B cell (primary cell): ENCODE results near the gene SH3RF3. TPM values are rescaled to one million over a fixed set of nuclear protein-coding genes. Genes with fewer than 3 reads are reported as not detected.

Experiments used
- ATAC-seq: fragments of 200-7000 bp; cut with Tn5 transposase; one replicate; pipeline ENCODE4 v1.10.0; 2021; ENCODE audit warnings: low read depth, mild to moderate bottlenecking, moderate number of reproducible peaks, moderate library complexity
- CTCF ChIA-PET: fragments of 350-600 bp; sonication (Branson Sonifier 250); formaldehyde crosslinking; loops from one replicate; lab custom pipeline; 2021; ENCODE audit warnings: antibody characterized with exemption, inconsistent platforms; lab: Charles Lee
- POLR2A ChIA-PET: fragments of 350-600 bp; sonication (Branson Sonifier 250); formaldehyde crosslinking; loops from one replicate; lab custom pipeline; 2021; ENCODE audit warnings: antibody characterized with exemption; lab: Charles Lee
- DNase-seq: peaks from one replicate; pipeline ENCODE4 v3.0.0; 2013
- H2AFZ ChIP-seq: 2 replicates; pipeline ENCODE4 v1.6.1; 2012; ENCODE audit warnings: mild to moderate bottlenecking, low read depth, low read length; ENCODE audit not compliant: insufficient read depth, poor library complexity, severe bottlenecking
- H3K27ac ChIP-seq, 2 donors: 1 replicate in 1 of 2; 2 replicates in 1 of 2; pipeline ENCODE4 v1.5.1; 2012 to 2013; ENCODE audit warnings: low read length in 2 of 2, mild to moderate bottlenecking in 2 of 2, moderate library complexity in 1 of 2
- H3K27me3 ChIP-seq, 4 experiments: fragments of 200-600 bp in 1 of 4; sonication (generic) in 1 of 4; replicated peaks in 1 of 4; 1 replicate in 2 of 4; 2 replicates in 2 of 4; pipeline versions ENCODE4 v1.6.1 to v1.7.0; 2013 to 2016; ENCODE audit warnings: low read length in 3 of 4, mild to moderate bottlenecking in 2 of 4, mixed read lengths in 1 of 4, moderate library complexity in 1 of 4; ENCODE audit not compliant: insufficient read depth in 4 of 4, control insufficient read depth in 3 of 4; ENCODE audit errors: control extremely low read depth in 1 of 4
- H3K36me3 ChIP-seq, 2 experiments: replicated peaks in 1 of 2; 1 replicate in 1 of 2; 2 replicates in 1 of 2; pipeline versions ENCODE4 v1.6.1 to v1.7.1; 2013; ENCODE audit warnings: low read length in 1 of 2; ENCODE audit not compliant: insufficient read depth in 2 of 2, control insufficient read depth in 1 of 2; ENCODE audit errors: control extremely low read depth in 1 of 2, extremely low read depth in 1 of 2
- H3K4me1 ChIP-seq, 2 donors: fragments of 200-600 bp in 1 of 2; sonication (generic) in 1 of 2; 1 replicate in 1 of 2; 2 replicates in 1 of 2; pipeline versions ENCODE4 v1.5.1 to v1.6.1; 2013 to 2017; ENCODE audit warnings: low read length in 2 of 2; ENCODE audit not compliant: control insufficient read depth in 2 of 2, insufficient read depth in 2 of 2
- H3K4me2 ChIP-seq: replicated peaks from 2 replicates; pipeline ENCODE3; 2012; ENCODE audit warnings: mild to moderate bottlenecking, low read depth, low read length; ENCODE audit not compliant: poor library complexity, severe bottlenecking
- H3K4me3 ChIP-seq, 5 experiments: fragments of 200-600 bp in 1 of 5; sonication (generic) in 1 of 5; 1 replicate in 3 of 5; 2 replicates in 2 of 5; pipeline versions ENCODE4 v1.5.1 to v1.7.0; 2011 to 2016; ENCODE audit warnings: low read length in 4 of 5, mild to moderate bottlenecking in 4 of 5, low read depth in 2 of 5, control low read depth in 1 of 5, moderate library complexity in 1 of 5; ENCODE audit not compliant: insufficient read depth in 1 of 5; ENCODE audit errors: control extremely low read depth in 1 of 5, extremely low read depth in 1 of 5
- H3K79me2 ChIP-seq: fragments of 200-600 bp; sonication (generic); one replicate; pipeline ENCODE4 v1.6.0; 2016; ENCODE audit warnings: low read length; ENCODE audit not compliant: control insufficient read depth, insufficient read depth
- H3K9ac ChIP-seq: fragments of 200-600 bp; sonication (generic); 2 replicates; pipeline ENCODE4 v1.6.1; 2017; ENCODE audit warnings: mild to moderate bottlenecking, low read length, moderate library complexity
- H3K9me3 ChIP-seq, 3 donors: one replicate each; pipeline versions ENCODE4 v1.6.1 to v1.7.1; 2013; ENCODE audit warnings: low read length in 2 of 3; ENCODE audit not compliant: control insufficient read depth in 2 of 3, insufficient read depth in 1 of 3; ENCODE audit errors: control extremely low read depth in 1 of 3
- H4K20me1 ChIP-seq: 2 replicates; pipeline ENCODE4 v1.6.0; 2012; ENCODE audit warnings: mild to moderate bottlenecking, low read length; ENCODE audit not compliant: insufficient read depth, control insufficient read depth, poor library complexity, severe bottlenecking
- H3K27ac Mint-ChIP-seq: one replicate; pipeline ENCODE4 v1.8.0; 2021; ENCODE audit warnings: mixed read lengths
- H3K27me3 Mint-ChIP-seq: one replicate; pipeline ENCODE4 v1.8.0; 2021; ENCODE audit warnings: mixed read lengths
- H3K4me1 Mint-ChIP-seq: one replicate; pipeline ENCODE4 v1.8.0; 2021; ENCODE audit warnings: mixed read lengths
- H3K4me3 Mint-ChIP-seq: one replicate; pipeline ENCODE4 v1.8.0; 2021; ENCODE audit warnings: mixed read lengths
- H3K9me3 Mint-ChIP-seq: one replicate; pipeline ENCODE4 v1.8.0; 2022; ENCODE audit warnings: mixed read lengths; ENCODE audit not compliant: insufficient read depth
- CTCF ChIP-seq: fragments of 200-600 bp; IDR thresholded peaks from one replicate; pipeline ENCODE4 v1.8.0; 2022; ENCODE audit warnings: antibody characterized with exemption, mild to moderate bottlenecking
- EZH2 ChIP-seq: IDR thresholded peaks from 2 replicates; pipeline ENCODE4 v1.6.1; 2012; ENCODE audit warnings: borderline replicate concordance, low read depth, mild to moderate bottlenecking, moderate library complexity, low read length; ENCODE audit not compliant: insufficient read depth, poor library complexity, severe bottlenecking
- WGBS: methylation state at CpG from one replicate; pipeline ENCODE4 v1.1.5; 2013; ENCODE audit warnings: missing lambda C conversion rate; ENCODE audit not compliant: insufficient coverage; 5-methylcytosine and 5-hydroxymethylcytosine counted together
- intact Hi-C: fragments of 100-400 bp; cut with micrococcal nuclease; formaldehyde crosslinking; loops from one replicate; pipeline ENCODE4 v1.10.0; 2022
- polyA plus RNA-seq: library from polyadenylated mRNA; depleted of rRNA; stranded (reverse); fragments of >200 nt; gene quantifications from 2 replicates; pipeline ENCODE4 v1.2.3, GENCODE V29; 2012
- total RNA-seq, 2 donors: library from RNA; stranded (reverse); fragments of 120-200 nt in 1 of 2; gene quantifications; 1 replicate in 1 of 2; 2 replicates in 1 of 2; pipeline versions ENCODE4 v1.2.3 to v1.2.4, GENCODE V29; 2013 to 2022

Gene SH3RF3
- total and polyA plus RNA-seq, 2 donors (not counting 1 experiment from before 2014, with no cell fraction given): 0.07 to 1.2 TPM

- Histone ChIP-seq H3K9me3 (no peaks in the 10 kb centered on the region), H3K36me3 (no peaks in the 10 kb centered on the region), H3K27me3 (no peaks in the 10 kb centered on the region), H3K79me2 (no peaks in the 10 kb centered on the region), H3K27ac (no peak overlapping the region), H3K4me1 (no peaks in the 10 kb centered on the region), H3K9ac (no peak overlapping the region), H2AFZ (no peak overlapping the region), H4K20me1 (no peaks in the 10 kb centered on the region), H3K4me2 (no peak overlapping the region), H3K4me3 (no peak overlapping the region)
- no peak for TF ChIP-seq CTCF
- TF ChIP-seq EZH2: no peak
- intact Hi-C loops: no loop called here
- H3K4me1 Mint-ChIP-seq: no peaks in the 10 kb centered on the region
- ATAC-seq (no peak), DNase-seq (no peak)
- ChIA-PET CTCF (no interaction called here), POLR2A (no interaction called here)
- WGBS: 89% methylated on average over 6 of the region's 10 CpGs
- no peaks in the 10 kb centered on the region for H3K27me3 Mint-ChIP-seq
- no peak overlapping the region for H3K27ac Mint-ChIP-seq
- no peaks in the 10 kb centered on the region for H3K9me3 Mint-ChIP-seq
- no peak overlapping the region for H3K4me3 Mint-ChIP-seq
These were observed 288.8 kb downstream of the SH3RF3 start for GRCh38 chr2:109417701-109418335.

- Histone ChIP-seq H3K79me2 (no peaks in the 10 kb centered on the region), H2AFZ (no peak overlapping the region), H3K4me1 (no peaks in the 10 kb centered on the region), H3K4me3 (no peak overlapping the region), H3K9ac (no peak overlapping the region), H4K20me1 (no peaks in the 10 kb centered on the region), H3K9me3 (no peaks in the 10 kb centered on the region), H3K27me3 (no peaks in the 10 kb centered on the region), H3K36me3 (no peaks in the 10 kb centered on the region), H3K4me2 (no peak overlapping the region), H3K27ac (no peak overlapping the region)
- Mint-ChIP-seq H3K9me3 (no peaks in the 10 kb centered on the region), H3K4me3 (no peak overlapping the region), H3K4me1 (no peaks in the 10 kb centered on the region), H3K27me3 (no peaks in the 10 kb centered on the region), H3K27ac (no peak overlapping the region)
- CTCF ChIA-PET: no interaction called here
- POLR2A ChIA-PET: no interaction called here
- WGBS: 90% methylated on average over 2 of the region's 7 CpGs
- intact Hi-C loops: no loop called here
- DNase-seq: no peak
- TF ChIP-seq EZH2 (no peak), CTCF (no peak)
- ATAC-seq: no peak
These were observed 289.7 kb downstream of the SH3RF3 start for GRCh38 chr2:109418716-109419115.
